NCI-H82 (cell line): Measurements from ENCODE around the gene BZW2.

Experiments used
- DNase-seq: peaks from one replicate; lab custom pipeline; 2025; lab: John Stamatoyannopoulos, UW

The BZW2 gene

DNA sequence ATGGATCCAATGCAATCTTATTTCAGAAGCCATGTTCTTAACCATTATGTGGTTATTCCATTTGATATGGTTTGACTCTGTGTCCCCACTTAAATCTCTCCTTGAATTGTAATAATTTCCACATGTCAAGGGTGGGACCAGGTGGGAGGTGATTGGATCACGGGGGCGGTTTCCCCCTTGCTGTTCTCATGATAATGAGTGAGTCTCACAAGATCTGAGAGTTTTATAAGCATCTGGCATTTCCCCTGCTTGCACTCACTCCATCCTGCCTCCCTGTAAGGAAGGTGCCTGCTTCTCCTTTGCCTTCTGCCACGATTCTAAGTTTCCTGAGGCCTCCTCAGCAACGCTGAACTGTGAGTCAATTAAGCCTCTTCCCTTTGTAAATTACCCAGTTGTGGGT is 75.6 kb downstream of the BZW2 start:
- no peak for DNase-seq

DNA sequence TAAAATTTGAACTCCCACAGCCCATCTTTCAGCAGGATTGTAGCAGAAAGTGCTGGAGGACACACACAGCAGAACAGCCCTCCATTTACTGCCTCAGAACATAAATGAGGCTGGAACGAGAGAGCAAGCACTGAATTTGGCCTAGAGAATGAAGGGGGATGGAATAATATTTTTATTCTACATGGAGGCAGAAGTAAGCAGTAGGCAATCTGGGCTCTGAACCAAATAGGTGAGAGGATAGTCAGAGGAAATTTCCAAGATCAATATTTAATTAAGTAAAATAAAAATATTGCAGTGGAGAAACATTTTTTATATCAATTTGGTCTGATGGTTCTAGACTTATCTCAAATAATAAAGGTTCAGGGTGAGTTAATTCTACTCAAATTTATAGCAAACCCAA is 78.4 kb downstream of the BZW2 start:
- DNase-seq = no peak

DNA sequence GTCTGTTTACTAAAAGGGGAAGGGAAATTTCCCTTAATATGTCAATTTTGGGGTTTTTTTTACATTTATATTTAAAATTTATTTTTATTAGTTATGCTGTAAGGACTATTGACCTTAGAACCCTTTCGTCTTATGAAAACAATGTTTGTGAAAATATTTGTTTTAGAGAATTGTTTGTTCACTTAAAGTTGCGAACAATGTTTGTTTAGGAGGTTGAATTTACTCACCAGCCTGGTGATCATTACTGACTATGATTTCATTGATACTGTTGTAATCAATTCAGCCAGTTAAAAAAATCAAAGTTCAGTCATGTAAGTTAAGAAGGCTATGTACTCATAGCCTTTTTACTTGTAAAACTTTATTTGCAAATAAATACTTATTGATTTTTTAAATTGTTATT is 80.2 kb downstream of the BZW2 start:
- no peak for DNase-seq

DNA sequence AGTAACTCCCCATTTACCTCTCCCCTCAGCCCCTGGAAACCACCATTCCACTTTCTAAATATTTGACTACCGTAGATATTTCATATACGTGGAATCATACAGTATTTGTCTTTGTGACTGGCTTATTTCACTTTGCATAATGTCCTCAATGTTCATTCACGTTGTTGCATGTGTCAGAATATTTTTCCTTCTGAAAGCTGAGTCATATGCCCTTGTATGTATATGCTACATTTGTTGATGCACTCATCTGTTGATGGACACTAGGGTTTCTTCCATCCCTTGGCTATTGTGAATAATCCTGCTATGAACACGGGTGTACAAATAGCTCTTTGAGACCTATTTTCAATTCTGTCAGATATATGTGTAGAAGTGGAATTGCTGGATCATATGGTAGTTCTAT is 81.8 kb downstream of the BZW2 start:
- no peak for DNase-seq

DNA sequence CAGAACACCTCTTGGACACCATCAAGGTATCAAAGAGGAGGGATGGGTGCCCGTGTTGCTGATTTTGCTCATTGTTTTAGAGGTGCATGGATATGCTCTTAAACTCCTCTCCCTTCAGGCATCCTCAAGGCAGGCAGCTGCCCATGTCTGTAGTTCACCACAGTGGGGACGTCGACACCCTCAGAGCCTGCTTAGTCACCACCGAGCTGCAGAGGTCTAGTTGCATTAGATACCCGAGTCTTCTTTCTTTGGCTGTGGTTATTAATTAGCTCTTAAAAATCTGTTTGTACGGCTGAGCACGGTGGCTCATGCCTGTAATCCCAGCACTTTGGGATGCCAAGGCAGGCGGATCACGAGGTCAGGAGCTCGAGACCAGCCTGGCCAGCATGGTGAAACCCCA is 82.8 kb downstream of the BZW2 start:
- no peak for DNase-seq

DNA sequence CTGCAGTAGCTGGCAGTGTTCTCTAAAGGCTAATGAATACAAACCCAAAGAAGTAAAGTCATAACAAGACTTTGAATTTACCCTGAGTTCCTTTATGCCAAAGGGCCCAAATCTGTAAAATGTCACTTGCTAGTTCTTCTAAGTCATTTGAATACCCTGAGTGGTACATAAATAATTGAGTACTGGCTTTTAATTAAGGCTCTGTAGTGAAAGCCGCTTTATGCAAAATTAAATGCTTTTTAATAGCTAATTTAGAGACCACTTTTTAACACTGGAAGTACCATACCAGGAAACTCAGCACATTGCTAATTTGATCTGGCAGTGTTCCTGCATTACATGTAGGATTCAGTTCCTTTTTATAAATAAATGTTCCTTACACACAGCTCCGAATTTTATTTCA is 83.6 kb downstream of the BZW2 start:
- no peak for DNase-seq

DNA sequence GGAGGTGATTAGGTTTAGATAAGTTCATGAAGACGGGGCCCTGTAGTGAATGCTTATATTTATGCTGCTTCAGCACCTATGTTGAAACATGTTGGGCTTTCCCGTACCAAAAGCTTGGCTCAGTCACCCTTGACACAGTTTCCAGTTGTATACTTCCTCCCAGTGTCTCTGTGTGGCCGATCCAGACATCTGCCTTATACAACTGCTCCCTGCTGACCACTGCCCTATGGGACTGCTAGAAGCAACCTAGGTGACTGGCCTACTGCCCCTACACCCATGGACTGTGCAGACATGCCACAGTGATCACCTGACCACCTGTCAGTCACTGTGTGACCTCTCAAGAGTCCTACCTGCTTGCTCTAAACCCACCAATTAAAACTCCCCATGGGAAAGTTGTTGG is 85.0 kb downstream of the BZW2 start:
- no peak for DNase-seq

DNA sequence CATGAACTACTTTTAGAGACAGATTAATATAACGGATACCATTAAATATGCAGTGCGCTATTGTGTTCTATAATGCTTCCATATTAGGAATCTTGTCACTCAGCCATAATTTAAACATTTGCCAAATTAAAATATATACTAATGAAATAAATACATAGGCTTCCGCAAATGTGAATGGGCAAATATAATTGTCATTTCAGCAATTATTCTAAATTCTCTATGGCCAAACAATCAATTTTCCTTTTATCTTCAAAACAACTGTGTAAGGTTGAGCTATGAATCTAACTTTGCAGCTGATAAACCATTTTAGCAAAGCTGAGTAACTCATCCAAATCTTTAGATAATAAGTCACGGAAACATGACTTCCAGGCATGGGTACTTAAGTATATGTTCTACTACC is 86.8 kb downstream of the BZW2 start:
- DNase-seq = no peak

DNA sequence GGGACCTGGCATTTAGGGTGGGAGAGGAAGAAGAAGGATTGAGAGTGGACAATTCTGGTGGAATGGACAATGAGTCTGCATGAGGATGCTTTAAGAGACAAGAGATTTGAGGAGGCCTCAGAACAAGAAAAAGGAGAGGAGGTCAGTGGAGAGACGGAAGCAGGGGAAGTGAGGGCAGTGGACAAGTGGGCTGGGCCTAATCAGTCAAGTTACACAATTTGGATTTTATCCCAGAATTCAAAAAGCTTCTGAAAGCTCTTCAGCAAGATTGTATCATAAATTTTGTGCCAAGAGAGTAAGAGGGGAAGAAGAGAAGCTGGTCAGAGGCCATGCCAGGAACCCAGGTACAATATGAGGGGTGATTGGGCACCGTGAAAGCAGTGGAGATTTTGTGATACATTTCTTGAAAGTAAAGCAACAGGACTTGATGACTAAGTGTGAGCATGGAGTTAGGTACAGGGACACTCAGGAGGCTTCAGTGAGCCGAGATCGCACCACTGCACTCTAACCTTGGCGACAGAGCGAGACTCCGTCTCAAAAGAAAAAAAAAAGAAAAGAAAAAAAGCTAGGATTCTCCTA is 88.3 kb downstream of the BZW2 start:
- DNase-seq = no peak

DNA sequence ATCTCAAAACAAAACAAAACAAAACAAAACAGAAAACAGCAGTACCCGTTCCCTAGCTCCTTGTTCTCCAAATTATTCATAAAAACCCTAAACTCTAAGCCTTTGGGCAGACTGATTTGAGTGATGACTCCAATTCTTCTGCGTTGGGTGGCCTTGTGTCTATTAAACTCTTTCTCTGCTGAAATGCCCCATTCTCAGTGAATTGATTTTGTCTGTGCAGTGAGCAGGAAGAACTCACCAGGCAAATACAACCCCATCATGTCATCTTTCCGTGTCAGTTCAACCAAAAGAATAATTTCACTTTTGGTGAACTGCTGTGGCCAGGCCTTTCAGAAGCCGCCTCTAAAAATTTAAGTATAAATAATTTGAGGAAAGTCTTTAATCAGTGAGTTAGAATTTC is 89.0 kb downstream of the BZW2 start:
- DNase-seq = no peak

DNA sequence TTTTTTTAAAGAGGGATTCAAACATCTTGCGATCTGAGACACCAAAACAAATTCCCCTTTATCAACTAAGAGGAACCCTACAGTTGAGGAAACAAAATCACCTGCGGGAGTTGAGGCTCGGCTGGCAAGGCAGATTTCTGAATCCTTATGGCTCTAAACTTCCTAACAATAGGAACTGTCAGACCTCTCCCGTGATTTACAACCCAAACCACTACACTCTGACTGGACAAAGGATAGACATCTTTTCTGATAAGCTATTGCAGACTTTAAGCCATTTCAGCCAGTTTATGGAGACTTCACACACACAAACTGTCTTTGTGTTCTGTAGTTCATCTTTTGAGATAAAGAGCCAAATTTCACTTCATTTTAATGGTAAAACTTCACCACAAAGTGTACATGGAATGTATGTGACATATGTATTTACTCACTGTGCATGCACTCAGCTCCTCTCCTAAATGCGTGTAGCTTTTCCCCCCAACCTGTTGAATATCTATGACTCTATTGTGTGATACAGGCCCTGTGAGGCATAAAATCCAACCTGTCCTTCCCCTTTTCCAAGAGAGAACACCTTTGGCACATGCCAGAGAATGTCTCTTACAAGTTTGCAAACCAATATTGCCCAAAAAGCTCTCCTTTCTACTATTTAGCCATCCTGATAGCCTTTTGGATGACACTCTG is 92.2 kb downstream of the BZW2 start:
- DNase-seq = no peak

DNA sequence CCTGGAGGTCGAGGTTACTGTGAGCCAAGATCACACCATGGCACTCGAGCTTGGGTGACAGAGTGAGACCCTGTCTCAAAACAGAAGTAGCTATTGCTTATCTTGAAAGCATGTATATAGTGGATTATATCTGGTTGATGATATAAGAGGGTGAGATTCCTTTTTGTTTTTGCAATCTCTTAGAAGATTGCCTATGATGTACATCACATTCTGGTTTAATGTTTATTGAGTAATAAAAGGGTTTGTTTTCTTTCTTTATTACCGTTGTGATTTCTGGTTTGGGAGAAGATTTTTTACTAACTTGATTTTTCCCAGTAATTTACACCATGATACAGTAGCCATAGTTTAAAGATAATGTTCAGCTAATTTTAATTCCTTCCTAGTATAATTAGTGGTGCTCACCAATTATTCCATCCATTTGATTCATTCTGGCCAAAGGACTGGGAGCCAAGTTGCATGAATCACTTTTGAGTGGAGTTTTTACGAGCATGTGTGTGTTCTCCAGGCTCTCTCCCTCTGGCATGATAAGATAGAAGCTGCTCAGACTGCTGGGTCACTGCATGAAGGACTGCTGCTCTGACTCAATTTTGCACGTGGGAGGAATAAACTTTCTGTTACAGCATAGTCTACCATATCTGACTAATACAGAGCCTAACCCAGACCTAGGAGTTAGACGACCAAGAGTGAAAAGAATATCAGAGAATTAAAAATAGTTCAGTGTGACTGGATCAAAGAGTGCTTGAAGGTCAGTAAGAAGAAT is 94.1 kb downstream of the BZW2 start:
- no peak for DNase-seq

DNA sequence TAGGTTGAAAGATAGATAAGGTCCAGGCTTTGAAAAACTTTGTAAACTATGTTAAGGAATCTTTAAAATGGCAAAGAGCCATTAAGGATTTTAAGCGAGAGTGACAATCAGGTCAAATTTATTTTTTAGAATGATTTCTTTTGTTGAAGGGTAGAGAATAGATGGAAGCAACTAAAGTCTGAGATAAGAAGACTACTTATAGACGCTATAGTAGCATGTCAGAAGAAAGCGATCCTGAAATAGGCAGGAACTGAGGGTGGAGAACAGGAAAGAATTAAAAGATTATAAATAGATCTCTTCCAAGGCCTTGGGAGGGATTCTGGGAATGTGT is 94.6 kb downstream of the BZW2 start:
- DNase-seq = no peak

DNA sequence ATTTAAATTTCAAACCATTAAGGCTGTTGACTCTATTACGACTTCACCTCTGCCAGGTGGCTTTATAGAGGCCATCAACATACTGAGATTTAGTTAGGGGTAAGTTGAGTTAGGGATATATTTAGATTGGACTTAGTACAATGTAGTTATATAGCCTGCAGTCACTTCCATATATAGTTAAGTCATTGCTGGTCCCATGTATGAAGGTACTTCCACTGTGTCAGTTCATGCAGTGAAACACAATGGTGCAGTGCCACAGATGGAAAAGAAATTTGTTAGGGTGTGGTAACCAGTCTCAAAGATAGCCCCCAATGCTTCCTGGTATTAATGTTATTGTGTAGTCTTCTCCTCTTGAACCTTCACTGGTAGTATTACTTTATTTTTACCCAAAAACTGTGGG is 95.0 kb downstream of the BZW2 start:
- no peak for DNase-seq

DNA sequence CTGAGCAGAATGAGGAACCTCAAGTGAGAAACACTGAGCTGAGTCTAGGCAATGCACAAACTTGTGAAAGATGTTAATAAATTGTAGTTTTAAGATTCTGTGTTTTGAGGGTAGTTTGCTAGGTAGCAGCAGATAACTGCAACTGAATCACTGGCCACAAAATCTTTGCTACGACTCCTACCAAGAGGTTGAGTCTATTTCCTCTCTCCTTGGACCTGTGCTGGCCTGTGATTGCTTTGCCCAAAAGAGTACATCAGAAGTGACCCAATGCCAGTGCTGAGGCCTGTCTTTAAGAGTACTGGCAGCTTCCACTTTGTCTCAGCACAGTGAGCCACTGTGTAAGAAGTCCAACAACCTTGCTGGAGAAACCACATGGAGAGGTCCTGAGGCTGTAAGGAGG is 95.7 kb downstream of the BZW2 start:
- DNase-seq = no peak

DNA sequence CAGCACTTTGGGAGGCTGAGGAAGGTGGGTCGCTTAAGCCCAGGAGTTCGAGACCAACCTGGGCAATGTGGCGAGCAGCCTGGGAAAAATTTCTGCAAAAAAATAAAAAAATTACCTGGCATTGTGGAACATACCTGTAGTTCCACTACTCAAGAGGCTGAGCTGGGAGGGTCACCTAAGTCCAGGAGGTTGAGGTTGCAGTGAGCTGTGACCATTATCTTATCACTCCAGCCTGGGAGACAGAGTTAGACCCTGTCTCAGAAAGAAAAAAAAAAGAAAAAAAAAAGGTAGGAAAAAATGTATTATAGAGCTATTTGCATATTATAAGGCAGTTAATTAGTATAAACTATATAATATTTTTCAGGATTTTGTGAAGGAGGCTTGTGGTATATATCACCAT is 96.6 kb downstream of the BZW2 start:
- DNase-seq = no peak

DNA sequence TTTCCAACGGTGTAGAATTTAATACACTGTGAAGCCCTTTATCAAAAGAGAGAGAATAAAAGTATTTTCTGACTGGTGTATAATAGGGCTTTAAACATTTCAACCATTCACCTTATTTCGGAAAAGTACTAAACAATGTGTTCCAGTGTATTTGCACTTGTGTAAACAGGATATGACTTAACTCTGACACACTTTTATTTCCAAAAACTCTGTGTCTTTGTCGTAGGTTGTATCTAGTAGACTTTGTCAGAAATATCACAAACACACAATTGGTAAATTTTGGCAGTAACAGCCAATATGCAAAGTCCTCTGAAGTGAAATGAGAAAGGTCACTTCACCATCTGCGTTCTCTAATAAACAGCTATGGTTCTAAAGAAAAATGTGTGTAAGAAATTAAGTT is 97.3 kb downstream of the BZW2 start:
- DNase-seq = no peak

DNA sequence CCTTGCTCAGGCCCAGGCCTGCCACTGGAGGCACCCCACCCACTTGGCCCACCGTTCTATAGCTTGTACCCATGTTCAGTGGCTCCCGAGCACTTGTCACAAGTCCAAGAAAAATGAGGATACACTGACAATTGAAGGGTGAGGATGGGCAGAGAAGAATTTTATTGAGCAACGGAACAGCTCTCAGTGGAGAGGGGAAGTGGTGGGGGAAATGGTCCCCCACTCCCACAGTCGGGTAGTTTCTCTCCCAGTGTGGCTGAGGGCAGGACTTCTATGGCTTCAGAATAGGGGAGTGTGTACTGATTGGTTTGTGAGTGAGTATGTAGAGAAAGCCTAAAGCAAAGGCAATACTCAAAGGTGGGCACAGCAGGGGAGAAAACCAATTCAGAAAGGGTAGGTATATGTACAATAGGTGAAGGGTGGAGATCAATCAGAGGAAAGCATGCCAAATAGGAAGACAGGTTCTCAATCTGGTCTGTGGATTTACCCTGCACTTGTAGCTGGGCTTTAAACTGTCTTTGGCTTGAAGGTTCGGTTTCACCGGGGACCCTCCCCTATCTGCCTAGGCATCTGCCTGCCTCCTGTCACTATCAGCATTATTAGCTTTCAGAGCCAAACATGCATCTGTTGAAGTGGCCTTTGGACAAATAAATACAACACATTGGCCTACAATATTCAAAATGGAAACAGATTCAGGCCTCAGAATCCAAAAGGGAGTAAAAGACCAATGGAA is 98.7 kb downstream of the BZW2 start:
- DNase-seq = peak; percentile 78

DNA sequence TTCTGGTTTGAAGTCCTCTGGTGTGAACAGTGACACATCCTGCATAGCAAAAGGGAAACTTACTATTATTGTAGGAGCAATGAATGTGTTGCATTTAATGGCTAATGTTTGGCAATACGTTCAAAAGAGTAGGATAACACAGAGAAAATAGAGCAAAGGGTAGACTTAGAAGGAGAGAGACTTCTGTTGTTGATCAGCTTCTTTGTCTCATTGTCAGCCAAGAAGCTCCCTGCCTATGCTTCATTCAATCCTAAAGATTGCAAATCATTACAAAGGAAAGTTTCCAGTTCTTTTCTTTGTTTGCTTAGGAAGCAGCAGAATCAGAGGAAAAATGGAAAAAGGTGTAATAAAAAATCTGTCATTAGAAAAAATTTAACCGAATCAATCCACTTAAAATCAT is 99.7 kb downstream of the BZW2 start:
- no peak for DNase-seq

DNA sequence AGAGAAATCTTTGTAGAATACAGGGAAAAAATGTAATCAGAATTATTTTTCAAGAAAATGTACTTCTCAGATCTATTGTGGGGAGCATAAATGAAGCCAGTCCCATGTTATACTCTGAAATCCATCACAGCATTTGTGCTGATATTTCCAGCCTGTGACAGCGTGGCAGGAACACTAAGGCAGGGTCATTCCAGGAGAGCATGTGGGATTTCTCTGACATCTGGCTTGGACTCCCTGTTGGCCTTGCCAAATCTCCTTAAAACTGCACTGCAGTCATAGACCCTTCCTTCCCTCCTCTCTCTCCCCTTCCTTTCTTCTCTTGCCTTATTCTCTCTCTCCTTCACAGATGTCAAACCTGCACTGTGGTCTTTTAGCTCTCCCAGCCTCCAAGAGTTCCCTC is 101.1 kb downstream of the BZW2 start:
- peak; percentile 89 for DNase-seq

DNA sequence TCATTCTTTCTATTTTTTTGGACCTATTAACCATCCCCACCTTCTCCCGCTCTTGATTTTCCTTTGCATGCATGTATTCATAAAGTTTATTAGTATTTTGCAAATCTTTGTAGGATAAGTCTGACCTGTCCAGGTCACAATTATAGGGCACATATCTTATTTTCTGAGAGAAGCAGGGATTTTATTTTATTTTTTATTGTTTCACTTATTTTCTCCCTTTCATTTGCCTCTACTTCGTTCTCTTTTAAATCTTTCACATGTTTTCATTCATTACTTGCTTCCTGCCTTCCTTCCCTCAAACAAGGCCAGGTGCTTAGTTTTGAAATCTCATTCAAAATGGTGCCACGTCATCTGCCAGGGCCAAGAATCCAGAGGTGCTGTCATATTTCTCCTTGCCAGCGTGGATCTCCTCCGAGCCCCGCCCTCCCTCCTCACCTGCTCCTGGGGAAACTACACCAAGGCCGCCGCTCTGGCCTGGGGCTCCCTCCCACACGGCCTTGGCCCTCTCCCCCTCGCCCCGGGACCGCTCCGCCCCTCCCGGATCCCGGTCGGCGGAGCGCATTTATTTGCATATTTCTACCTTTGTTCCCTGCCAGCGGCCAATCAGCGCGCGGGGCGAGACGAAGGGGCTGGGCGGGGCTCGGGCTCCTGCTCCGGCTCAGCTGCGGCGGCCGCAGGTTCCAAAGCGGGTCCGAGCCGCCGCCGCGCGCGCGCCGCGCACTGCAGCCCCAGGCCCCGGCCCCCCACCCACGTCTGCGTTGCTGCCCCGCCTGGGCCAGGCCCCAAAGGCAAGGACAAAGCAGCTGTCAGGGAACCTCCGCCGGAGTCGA is 107.3 kb downstream of the BZW2 start, which contains the start of gene TSPAN13:
TSS of gene TSPAN13 (plus strand) at position 654 of the 830 bp plus-strand sequence. CDS start 213 bp downstream, outside the sequence.
- peak; percentile 96 for DNase-seq
